ENCODE data around the gene GALNT2.

GRCh38 chr1:230254265-230254664 lies 187.2 kb downstream of the GALNT2 start:
- TF ChIP-seq EZH2 (IDR thresholded peaks at IDR 0.05; ENCODE audit: borderline replicate concordance, low read depth, low read length) (no peak), BRD9 (IDR thresholded peaks at IDR 0.05; ENCODE audit: low read depth, partially characterized antibody) (no peak), REST (IDR thresholded peaks at IDR 0.05; ENCODE audit: borderline replicate concordance) (no peak), REST (CRISPR knock-in tag; IDR thresholded peaks at IDR 0.05; ENCODE audit: low read depth) (no peak), NR4A1 (CRISPR knock-in tag; IDR thresholded peaks at IDR 0.05) (no peak), NR4A1 (tag; IDR thresholded peaks at IDR 0.05) (no peak), ZBTB1 (CRISPR knock-in tag; IDR thresholded peaks at IDR 0.05; ENCODE audit: borderline replicate concordance, low read depth) (no peak), HDAC6 (IDR thresholded peaks at IDR 0.05; ENCODE audit: low read depth, low read length) (no peak), ZHX1 (conservative IDR thresholded peaks at IDR 0.05; ENCODE audit: low read length) (no peak)

Measured in K562 (cell line).